HG02623 (cell line): Measurements from ENCODE around the gene SETBP1.

ENCODE experiments used
- ATAC-seq: cut with Tn5 transposase; IDR thresholded peaks from one replicate; pipeline ENCODE4 v1.9.1; 2021; ENCODE audit warnings: moderate library complexity; ENCODE audit not compliant: unreplicated experiment

Gene SETBP1

GRCh38 chr18:44680273-44681075 is at the start of gene SETBP1:
SETBP1 (plus strand) TSS chr18:44680888; CDS start chr18:44701347, 20,459 bp downstream.
- peak; percentile 24 for ATAC-seq

DNA sequence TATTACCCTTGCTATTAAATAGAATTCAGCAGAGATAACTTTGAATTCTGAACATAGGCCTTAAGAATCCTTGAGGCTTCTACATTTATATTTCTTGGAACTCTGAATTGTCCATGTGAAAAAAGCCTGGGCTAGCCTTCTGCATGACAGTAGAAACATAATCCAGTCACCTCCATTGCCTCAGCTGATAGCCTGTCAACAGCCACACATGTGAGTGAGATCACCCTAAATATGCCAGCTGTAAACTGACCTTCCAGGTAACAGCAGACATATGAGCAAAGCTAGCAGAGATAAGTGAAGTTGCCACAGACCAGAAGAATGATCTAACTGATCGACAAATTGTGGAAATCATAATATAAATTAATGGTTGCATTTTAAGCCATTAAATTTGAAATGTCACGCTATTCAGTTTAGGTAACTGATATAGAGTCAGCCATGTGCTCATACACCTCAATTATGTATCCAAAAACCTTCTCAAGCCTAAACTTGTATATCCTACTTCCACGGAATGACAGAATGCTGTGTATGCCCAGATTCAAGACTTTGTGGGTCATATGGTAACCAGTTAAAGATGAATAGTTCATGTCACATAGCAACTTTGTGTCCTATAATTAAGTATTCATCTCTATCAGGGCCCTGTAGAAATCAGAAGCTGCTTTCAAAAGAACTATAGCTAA is 48.1 kb upstream of the SETBP1 start:
- no peak for ATAC-seq

GRCh38 chr18:44635546-44635945 is 45.1 kb upstream of the SETBP1 start:
- ATAC-seq, result no peak

DNA sequence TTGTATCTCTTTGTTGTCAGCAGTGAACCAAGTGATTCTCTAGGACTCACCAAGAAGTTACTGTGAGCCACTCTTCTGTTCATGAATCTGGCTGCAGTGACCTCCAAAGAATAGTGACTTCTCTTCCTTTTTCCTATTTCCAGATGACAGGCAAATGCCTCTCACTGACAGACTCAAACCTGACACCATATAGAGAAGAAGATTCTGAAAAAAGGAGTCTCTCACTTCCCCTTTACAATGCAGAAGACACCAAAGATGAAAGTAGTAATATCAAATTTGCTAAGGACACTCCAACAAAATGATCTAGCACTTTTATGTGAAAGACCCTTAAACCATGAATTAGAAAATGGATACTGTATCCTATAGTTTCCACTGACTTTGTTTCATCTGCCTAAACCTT is 44.4 kb upstream of the SETBP1 start:
- peak; percentile 80 for ATAC-seq

- no peak for ATAC-seq
Observed at GRCh38 chr18:44637210-44638033, 43.3 kb upstream of the SETBP1 start.

DNA sequence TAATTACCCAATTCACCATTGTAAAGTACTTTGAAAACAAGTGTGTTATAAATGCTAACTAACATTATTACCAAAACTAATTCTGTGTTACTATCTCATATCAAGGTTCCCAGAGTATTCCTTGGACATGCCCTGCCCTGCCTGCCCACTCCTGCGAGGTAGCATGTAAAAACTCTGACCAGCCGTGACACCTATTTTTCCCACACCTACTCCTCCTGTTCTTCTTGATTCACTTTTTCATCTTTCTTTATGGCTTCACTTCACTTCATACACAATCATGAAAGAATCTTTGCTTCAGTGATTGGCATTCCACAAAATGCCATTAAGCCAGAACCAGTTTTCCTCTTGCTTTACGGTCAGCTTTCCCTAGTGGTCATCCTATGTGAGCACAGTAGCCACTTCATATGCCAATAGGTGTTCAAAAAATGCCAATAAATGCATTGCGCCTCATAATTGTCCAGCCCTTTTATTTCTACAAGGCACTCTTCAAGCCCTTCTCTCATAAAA is 42.6 kb upstream of the SETBP1 start:
- no peak for ATAC-seq

GRCh38 chr18:44638811-44639210 is 41.9 kb upstream of the SETBP1 start:
- ATAC-seq, result no peak

- ATAC-seq, result no peak
Observed at GRCh38 chr18:44643004-44643403, 37.7 kb upstream of the SETBP1 start.

GRCh38 chr18:44651478-44651877 is 29.2 kb upstream of the SETBP1 start:
- no peak for ATAC-seq

GRCh38 chr18:44651918-44652572 is 28.6 kb upstream of the SETBP1 start:
- no peak for ATAC-seq

GRCh38 chr18:44652722-44653121 is 28.0 kb upstream of the SETBP1 start:
- ATAC-seq, result no peak

DNA sequence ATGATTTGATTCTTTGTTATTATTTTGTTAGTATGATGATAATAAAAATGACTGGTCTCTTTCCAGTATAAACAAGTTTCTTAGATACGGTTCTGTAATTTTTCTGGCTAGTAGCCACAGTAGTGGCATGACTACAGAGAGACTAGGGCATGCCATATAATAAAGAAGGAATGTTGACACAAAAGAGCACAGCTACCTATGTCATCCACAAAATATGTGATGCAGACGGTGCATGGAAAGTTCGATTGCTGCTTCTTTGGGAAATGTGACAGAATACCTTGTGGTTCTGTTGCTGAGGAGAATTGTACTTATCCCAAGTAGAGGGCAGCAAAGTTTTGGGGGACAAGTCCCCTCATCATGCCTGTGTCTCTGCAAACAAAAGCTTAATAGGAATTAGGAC is 26.1 kb upstream of the SETBP1 start:
- no peak for ATAC-seq

GRCh38 chr18:44655435-44655834 is 25.3 kb upstream of the SETBP1 start:
- ATAC-seq, result no peak

- ATAC-seq, result no peak
Observed at GRCh38 chr18:44659771-44660170, 20.9 kb upstream of the SETBP1 start.

- ATAC-seq, result no peak
Observed at GRCh38 chr18:44668270-44668975, 12.3 kb upstream of the SETBP1 start.

- no peak for ATAC-seq
Observed at GRCh38 chr18:44671914-44672313, 8.8 kb upstream of the SETBP1 start.

GRCh38 chr18:44672506-44672905 is 8.2 kb upstream of the SETBP1 start:
- ATAC-seq, result no peak

GRCh38 chr18:44673256-44673880 is 7.3 kb upstream of the SETBP1 start:
- ATAC-seq, result no peak

- no peak for ATAC-seq
Observed at GRCh38 chr18:44677933-44678332, 2.8 kb upstream of the SETBP1 start.

DNA sequence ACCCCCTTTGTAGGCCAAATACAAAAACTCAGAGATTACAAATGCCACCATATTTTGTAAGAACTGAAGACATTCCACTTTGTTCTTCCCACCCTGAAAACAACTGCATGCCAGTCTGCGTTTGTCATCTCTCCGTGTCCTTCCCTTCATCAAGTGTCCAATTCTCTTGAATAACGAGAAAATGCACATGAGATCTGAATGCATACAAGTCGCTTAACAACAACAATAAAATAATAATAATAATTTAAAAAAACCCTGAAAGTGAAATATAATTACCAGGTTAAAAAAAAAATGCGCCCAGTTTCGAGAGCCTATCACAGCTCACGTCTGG is 2.0 kb upstream of the SETBP1 start:
- no peak for ATAC-seq
